Cardiac muscle cell (in vitro differentiated cells and primary cell): ENCODE results near the gene PLA2G2D. TPM values are rescaled to one million over a fixed set of nuclear protein-coding genes. Genes with fewer than 3 reads are reported as not detected.

ENCODE experiments used
- DNase-seq, 2 donors: peaks; one replicate each; pipeline versions ENCODE4 v3.0.0 to v3.0.0-alpha.2; 2010 to 2017; ENCODE audit warnings: low read depth in 1 of 2, low spot score in 1 of 2
- H3K27ac ChIP-seq: fragments of 200-600 bp; sonication (generic); 2 replicates; pipeline ENCODE4 v1.5.1; 2016
- H3K27me3 ChIP-seq: fragments of 200-600 bp; sonication (generic); 2 replicates; pipeline ENCODE4 v1.6.0; 2016; ENCODE audit warnings: control low read depth
- H3K36me3 ChIP-seq: fragments of 200-600 bp; sonication (generic); 2 replicates; pipeline ENCODE4 v1.5.1; 2016; ENCODE audit warnings: control low read depth
- H3K4me1 ChIP-seq: fragments of 200-600 bp; sonication (generic); 2 replicates; pipeline ENCODE4 v1.8.1; 2017; ENCODE audit warnings: low read depth, mild to moderate bottlenecking, mixed run types
- H3K4me3 ChIP-seq: fragments of 200-600 bp; sonication (generic); 2 replicates; pipeline ENCODE4 v1.5.1; 2016; ENCODE audit warnings: mild to moderate bottlenecking
- H3K9me3 ChIP-seq: fragments of 200-600 bp; sonication (generic); 2 replicates; pipeline ENCODE4 v1.5.1; 2017; ENCODE audit warnings: low read depth, mild to moderate bottlenecking, control low read depth
- polyA plus RNA-seq: library from polyadenylated mRNA; unstranded; fragments of >200 nt; fragmentation: Nextera tagmentation; extraction: Ambion mirVana; gene quantifications from 2 replicates; pipeline ENCODE4 v1.2.1, GENCODE V29; 2016
- total RNA-seq: library from RNA; depleted of rRNA; stranded (reverse); fragments of >200 nt; gene quantifications from 2 replicates; pipeline ENCODE4 v1.2.3, GENCODE V29; 2016
- TF ChIP-seq, protein P1 (sequence below): IDR thresholded peaks from 2 replicates; pipeline ENCODE4 v1.5.1; 2012; ENCODE audit warnings: low read depth, mild to moderate bottlenecking, low read length

PLA2G2D gene
- total and polyA plus RNA-seq, 2 experiments from 2014 or later = not detected

DNA sequence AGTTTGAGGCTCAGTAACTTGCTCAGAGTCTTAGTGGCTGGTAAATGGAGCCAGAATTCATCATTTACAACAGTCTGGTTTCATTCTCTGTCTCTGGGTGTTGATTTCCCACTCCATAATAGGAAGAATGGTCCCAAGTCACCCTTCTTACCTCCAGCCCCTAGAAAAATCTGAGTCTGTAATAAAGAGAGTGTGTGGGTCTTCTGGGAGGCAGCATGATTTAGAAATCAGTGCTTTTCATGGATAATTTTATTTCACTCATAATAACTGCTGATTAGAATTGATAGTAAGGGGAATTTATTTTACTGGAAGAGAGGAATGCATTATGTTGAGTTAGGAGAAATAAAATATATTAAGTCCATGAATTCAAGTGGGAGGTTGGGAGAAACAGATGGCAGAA is 2.1 kb downstream of the PLA2G2D start:
- H3K9me3 ChIP-seq = no peaks in the 10 kb centered on the region
- H3K27ac ChIP-seq = no peak overlapping the region
- H3K4me1 ChIP-seq = no peaks in the 10 kb centered on the region
- no peak for DNase-seq
- H3K27me3 ChIP-seq = peaks cover 17% of the 10 kb centered on the region
- H3K4me3 ChIP-seq = no peak overlapping the region
- TF ChIP-seq, protein P1, sequence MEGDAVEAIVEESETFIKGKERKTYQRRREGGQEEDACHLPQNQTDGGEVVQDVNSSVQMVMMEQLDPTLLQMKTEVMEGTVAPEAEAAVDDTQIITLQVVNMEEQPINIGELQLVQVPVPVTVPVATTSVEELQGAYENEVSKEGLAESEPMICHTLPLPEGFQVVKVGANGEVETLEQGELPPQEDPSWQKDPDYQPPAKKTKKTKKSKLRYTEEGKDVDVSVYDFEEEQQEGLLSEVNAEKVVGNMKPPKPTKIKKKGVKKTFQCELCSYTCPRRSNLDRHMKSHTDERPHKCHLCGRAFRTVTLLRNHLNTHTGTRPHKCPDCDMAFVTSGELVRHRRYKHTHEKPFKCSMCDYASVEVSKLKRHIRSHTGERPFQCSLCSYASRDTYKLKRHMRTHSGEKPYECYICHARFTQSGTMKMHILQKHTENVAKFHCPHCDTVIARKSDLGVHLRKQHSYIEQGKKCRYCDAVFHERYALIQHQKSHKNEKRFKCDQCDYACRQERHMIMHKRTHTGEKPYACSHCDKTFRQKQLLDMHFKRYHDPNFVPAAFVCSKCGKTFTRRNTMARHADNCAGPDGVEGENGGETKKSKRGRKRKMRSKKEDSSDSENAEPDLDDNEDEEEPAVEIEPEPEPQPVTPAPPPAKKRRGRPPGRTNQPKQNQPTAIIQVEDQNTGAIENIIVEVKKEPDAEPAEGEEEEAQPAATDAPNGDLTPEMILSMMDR = no peak
- no peaks in the 10 kb centered on the region for H3K36me3 ChIP-seq

DNA sequence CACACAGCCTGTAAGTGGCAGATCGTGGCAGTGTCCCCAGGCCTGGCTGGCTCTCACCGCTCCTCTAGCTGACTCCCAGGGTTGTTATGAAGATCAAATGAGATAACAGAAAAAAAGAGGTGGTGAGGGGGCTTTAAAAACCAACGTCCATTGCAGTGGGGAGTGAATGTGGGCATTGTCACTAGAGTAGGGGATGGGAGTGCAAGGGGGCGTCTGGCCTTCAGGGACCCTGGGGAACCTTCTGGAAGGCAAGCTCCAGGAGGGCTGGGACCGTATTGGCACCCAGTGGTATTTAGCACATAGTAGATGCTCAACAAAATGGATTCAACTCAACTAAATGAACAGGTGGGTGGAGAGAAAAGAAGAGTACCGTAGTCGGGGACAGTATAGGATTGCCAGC is 3.4 kb downstream of the PLA2G2D start:
- Histone ChIP-seq H3K27me3 (peaks cover 9% of the 10 kb centered on the region), H3K9me3 (no peaks in the 10 kb centered on the region), H3K27ac (no peak overlapping the region), H3K36me3 (no peaks in the 10 kb centered on the region), H3K4me3 (no peak overlapping the region), H3K4me1 (no peaks in the 10 kb centered on the region)
- no peak for DNase-seq
- TF ChIP-seq, protein P1 = no peak

DNA sequence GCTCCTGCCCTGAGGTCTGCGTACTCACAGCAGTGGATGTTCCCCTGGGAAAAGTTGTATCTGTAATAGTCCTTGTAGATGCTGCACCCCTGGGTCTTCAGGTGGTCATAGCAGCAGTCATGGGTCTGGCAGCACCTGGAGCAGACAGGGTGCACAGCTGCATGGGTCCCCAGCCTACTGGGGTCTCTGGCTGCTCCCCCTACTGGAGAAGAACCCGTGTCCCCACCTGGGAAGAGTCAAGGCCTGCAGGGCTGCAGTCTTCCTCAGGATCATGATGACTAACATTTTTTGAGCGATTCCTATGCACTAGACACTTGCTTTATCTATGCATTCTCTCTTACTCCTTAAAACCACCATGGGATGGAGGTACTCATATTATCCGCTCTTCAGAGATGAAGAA is 3.9 kb downstream of the PLA2G2D start:
- TF ChIP-seq, protein P1 = no peak
- H3K27me3 ChIP-seq = peaks cover 6% of the 10 kb centered on the region
- no peak for DNase-seq
- no peaks in the 10 kb centered on the region for H3K9me3 ChIP-seq
- no peaks in the 10 kb centered on the region for H3K4me1 ChIP-seq
- no peaks in the 10 kb centered on the region for H3K36me3 ChIP-seq
- H3K27ac ChIP-seq = no peak overlapping the region
- H3K4me3 ChIP-seq = no peak overlapping the region

DNA sequence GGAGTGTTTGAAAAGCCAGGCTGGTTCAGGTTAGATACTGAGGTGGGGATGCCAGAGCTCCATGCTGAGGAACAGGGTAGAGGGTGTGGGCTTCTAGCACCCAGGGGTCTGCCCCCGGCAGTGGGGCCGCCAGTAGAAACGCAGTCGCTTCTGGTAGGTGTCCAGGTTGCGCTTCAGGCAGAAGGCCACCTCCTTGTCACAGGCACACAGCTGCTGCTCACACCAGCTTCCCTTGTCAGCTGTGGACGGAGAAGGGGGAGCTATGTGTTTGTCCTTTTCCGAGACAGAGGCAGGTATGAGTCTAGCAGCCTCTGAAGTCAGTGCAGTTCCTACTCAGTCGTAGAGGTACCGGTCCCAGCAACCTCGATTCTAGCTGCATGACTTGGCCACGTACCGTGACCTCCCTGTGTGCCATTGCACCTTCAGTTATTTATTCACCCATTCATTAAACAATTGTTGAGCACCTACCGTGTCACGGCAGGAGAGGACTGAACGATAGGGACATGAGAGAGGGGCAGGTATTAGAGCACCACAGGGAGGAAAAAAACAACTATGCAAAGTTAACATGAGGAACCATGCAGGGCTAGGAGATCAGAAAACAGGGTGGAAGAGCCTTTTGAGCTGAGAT is 5.2 kb downstream of the PLA2G2D start:
- peaks cover 4% of the 10 kb centered on the region for H3K27me3 ChIP-seq
- no peak for DNase-seq
- H3K4me1 ChIP-seq = no peaks in the 10 kb centered on the region
- H3K9me3 ChIP-seq = no peaks in the 10 kb centered on the region
- H3K4me3 ChIP-seq = no peak overlapping the region
- H3K36me3 ChIP-seq = no peaks in the 10 kb centered on the region
- no peak overlapping the region for H3K27ac ChIP-seq
- TF ChIP-seq, protein P1 = no peak

DNA sequence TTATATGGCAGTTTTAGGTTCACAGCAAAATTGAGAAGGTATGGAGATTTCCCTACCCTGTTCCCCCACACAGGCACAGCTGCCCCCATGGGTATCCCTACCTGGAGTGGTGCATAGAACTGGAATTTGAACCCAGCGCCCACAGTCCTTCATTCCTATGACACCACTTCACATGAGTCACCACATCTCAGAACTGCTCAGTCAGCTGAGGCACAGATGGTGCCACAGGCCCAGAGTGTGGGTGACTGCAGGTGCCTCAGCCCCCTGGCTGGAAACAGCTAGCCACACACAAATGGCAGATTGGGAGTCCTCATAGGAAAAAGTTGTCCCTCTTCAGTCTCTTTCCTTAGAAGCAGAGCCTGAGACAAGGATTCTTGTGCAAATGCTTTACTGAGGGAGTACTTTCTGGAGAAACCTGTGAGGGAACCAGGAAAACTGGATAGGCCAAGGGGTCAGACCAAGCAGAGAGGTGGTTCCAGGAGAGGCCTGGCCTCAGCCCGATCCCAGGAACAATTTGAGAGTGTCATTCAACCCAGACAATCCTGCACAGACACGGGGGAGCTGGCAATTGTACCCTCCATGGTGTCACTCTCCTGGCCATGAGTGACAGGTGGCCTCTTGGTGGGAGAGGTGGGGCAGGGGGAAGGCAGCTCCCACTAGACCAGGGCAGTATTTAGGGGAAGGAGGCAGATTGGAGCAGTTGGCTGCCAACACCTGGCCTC is 6.9 kb downstream of the PLA2G2D start:
- no peaks in the 10 kb centered on the region for H3K36me3 ChIP-seq
- TF ChIP-seq, protein P1 = no peak
- DNase-seq = no peak

More for the DNA sequence above, 6.9 kb downstream of the PLA2G2D start:
- Histone ChIP-seq H3K27me3 (no peaks in the 10 kb centered on the region), H3K4me1 (no peaks in the 10 kb centered on the region), H3K4me3 (no peak overlapping the region), H3K27ac (no peak overlapping the region), H3K9me3 (no peaks in the 10 kb centered on the region)
